HG02970 (cell line): ENCODE measurements around the gene GRIN2A.

ENCODE experiments used
- ATAC-seq: cut with Tn5 transposase; IDR thresholded peaks from one replicate; pipeline ENCODE4 v1.9.1; 2021; ENCODE audit warnings: mild to moderate bottlenecking, moderate library complexity, moderate number of reproducible peaks; ENCODE audit not compliant: unreplicated experiment, low FRiP score

The GRIN2A gene

DNA sequence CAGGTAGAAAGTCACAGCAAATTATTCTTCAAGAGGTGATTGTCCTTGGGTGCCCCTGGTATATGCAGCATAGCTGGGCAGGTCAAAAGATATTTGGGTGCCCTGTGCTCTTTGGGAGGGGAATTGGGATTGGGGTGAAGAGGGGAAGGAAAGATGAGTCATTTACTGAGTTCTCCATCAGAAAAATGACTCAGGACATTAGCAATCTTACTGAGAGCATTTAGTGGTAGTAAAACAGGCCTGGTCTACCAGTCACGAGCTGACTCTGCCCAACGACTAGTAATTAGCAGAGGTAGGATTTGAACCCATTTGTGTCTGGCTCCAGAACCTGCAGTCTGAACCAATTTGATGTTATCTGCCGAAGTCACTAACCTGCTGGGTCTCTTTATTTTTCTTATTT is 6.0 kb upstream of the GRIN2A start:
- ATAC-seq, result no peak

- no peak for ATAC-seq
These were observed 749 bp downstream of the GRIN2A start for GRCh38 chr16:10181196-10182162.

DNA sequence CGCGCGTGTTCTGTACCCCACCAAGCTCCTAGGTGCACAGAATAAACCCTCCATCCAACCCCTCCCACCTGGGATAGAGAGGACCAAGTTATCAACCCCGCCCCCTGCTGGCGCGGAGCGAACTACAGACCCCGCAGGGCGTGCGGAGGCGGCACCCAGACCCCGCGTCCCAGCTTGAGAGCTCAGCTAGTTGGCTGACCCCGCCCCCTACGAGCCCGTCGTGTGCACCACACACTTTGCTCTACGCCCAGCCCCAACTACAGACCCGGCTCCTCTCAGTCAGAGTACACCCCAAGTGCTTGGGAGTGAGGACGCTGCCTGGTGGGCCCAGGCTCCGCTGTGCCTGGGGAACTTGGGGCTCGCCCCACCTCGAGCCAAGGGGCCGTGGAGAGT is 1.5 kb downstream of the GRIN2A start:
- ATAC-seq, result no peak

- no peak for ATAC-seq
These were observed 2.0 kb downstream of the GRIN2A start for GRCh38 chr16:10180042-10180770.

DNA sequence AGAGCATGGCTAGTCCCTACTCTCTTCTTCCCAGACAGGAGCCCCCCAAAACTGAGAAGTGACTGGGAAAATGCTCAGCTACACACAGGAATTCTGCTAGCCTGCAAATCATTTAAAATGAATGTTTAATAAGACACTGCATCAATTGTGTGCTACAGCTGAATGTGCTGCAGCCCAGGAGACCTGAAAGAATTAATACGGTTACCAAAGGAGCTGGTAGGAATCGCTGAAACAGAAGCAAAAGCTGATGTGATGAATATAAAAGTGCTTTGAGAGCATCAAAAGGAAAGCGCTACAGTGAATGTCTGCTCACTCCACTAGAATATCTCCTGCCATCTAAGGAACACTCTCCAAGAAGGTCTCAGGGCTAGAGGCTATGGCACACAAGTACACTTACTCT is 3.7 kb downstream of the GRIN2A start:
- ATAC-seq, result no peak

DNA sequence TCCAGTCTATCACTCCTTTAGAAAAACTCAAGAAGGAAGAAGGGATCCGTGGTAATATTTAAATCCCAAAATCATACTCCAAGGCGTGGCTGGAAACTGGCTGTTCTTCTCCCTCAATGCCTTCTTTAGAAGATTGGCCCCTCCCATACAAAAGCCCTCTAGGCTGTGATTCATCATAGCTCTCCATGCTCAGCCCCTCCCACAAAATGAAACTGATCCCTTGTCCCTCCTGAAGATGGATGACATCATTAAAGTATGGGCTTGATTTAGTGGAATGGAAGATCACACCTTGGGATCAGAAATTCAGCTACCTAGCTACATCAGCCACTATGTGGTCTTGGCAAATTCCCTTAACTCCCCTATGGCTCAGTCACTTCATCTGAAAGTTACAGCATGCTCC is 4.1 kb downstream of the GRIN2A start:
- no peak for ATAC-seq

DNA sequence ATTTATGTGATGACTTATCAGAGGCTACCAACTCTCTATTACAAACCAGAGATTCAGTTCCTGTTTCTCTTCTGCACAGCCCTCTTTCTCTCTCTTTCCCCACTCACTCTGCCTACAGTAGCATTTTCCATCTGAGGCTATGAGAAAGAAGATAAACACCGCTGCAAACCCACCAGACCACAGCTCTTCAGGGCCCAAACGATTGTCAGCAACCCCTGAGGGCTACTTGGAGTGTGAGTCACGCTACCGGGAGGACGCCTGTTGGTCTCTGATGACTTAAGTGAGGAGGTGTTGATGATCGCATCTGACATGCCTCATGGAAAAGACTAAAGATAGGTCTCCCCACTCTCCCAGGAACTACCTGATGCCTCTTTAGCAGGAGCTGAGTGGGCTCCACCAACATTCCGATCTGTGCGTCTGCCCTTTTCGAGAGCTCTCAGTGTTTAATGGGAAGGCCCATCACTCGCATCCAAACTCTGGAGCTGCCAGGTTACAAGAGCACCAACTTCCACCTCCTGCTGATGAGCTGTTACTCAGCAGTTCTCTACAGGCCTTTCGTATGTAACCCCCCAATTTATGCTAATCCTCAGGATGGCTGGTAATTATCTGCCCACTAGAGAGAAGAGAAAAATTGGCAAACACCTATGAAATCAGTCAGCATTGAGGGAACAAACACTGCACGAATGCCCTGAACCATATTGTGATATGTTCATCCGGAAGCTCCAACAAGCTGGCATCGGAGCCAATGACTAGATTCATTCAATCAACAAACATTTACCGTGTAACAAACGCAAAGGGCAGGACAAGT is 9.2 kb downstream of the GRIN2A start:
- no peak for ATAC-seq

DNA sequence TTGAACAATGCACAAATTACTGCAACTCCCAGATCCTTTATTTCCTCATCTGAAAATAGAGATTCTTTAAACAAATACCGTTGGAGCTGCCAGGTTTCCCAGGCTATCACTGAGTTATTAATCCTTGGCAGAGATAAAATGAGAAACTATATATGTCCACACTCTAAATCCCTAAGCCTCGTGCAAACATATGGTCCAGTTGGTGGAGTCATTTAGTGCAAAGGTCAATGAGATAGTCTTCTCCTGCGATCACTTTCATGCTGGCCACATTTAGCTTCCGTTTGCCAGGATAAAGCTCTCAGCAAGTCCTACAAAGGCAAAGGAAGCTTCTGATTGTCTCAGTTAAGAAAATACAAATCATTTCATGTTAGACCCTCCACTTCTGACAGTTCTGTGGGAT is 11.0 kb downstream of the GRIN2A start:
- ATAC-seq, result no peak

DNA sequence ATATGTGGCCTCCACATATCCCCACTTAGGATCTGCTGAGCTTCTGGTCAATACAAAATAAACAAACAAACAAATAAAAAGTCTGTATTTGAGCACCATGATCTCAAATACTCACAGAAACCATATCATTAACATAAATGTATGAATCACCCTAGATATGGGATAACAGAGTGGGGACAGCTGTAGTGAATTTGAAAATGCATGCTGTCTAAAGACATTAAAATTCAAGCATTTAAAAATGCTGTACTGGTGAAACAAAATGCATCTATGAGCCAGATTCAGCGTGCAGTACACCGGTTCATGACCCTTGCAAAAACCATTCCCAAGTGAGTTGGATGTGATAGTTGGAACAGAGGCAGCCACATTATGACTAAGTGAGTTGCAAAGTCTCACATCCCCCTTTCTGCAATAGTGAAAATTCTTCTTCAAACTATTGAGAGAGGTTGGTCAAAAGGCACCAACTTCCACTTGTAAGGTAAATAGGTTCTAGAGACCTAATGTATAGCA is 12.3 kb downstream of the GRIN2A start:
- no peak for ATAC-seq

GRCh38 chr16:10169031-10169430 is 13.2 kb downstream of the GRIN2A start:
- ATAC-seq, result no peak

GRCh38 chr16:10168258-10168657 is 14.0 kb downstream of the GRIN2A start:
- no peak for ATAC-seq

DNA sequence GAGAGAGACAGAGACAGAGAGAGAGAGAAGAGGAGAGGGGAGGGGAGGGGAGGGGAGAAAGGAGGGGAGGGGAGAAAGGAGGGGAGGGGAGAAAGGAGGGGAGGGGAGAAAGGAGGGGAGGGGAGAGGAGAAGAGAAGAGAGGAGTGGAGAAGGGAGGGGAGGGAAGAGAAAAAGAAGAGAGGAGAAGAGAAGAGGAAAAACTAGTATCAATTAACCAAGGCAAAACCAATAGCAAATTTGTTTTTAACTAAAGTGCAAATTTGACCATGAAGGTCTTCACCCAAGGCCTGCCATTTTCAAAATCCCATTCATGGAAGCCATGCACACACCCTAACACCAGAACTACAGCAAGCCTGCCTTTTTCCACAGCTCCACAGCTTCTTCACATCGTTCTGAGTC is 16.6 kb downstream of the GRIN2A start:
- ATAC-seq, result no peak

GRCh38 chr16:10162981-10163380 is 19.2 kb downstream of the GRIN2A start:
- ATAC-seq, result no peak

GRCh38 chr16:10156099-10156498 is 26.1 kb downstream of the GRIN2A start:
- no peak for ATAC-seq

DNA sequence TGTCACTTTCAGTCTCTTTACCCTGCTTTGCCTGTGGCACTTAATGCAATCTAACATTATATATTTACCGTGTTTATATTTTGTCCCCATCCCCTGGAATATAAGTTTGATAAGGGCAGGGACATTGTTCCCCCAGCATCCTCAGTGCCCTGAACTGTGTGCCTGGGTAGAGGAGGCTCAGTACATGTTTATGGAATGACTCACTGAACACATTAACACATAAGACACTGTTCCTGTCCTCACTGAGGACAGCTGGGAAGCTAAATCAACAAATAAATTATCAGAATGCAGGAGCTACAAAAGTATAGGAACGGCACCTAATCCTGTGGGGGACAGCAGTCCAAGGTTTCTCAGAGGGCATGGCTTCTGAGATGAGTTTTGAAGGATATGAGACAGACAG is 27.8 kb downstream of the GRIN2A start:
- no peak for ATAC-seq

GRCh38 chr16:10153985-10154384 is 28.2 kb downstream of the GRIN2A start:
- ATAC-seq, result no peak

DNA sequence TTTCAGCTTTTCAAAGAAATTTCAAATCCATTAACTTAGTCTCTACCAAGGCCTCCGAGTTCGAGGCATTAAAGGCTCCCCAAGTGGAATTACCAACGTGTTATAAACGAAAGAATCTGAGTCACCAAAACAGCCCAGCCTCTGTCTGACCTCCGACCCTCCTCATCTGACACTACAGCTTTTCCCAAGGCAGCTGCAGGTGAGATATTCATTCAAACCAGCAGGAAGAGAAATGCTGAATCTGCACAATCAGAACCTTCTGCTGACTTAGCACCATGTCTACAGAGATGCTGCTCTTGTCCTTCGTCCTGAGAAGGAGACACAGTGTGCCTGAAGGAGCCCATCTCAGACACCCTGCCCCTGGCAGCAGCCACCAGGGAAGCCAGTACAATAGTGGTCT is 30.5 kb downstream of the GRIN2A start:
- no peak for ATAC-seq

DNA sequence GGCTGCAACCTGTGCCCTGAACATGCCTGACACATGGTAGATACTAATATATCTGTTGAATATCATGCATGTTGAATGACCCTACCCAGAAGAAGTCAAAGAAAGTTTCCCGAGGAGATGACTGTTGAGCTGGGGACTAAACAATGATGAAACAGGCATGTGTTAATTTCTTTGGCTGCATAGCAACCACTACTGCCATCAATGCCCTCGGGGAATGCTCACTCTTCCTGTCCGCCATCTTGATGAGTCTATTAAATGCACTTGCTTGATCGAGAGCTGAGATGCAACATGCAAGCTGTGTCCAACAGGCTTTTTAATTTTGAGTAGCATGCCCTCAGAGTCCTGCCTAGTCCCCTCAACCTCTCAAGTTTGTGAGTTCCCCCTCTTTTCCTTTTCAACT is 31.3 kb downstream of the GRIN2A start:
- no peak for ATAC-seq

DNA sequence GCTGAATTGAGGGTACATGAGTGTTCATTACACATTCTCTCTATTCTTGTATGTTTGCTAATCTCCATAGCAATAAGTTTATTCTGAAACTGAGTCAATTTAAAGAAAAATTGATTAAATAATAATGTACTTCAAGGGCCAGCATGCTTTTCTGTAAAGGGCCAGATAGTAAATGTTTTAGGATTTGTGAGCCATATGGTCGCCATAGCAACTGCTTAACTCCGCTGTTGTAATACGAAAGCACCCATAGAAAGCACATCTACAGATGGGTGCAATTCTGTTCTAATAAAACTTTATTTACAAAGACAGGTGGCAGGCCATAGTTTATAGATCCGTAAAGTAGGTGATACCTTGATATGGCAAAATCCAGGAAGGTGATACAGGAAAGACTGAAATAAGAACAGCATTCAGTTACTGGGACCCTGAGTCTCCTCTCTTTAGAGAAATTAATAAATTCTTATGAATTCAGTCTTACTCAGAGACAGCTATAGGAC is 36.6 kb downstream of the GRIN2A start:
- no peak for ATAC-seq

- ATAC-seq, result no peak
These were observed 40.6 kb downstream of the GRIN2A start for GRCh38 chr16:10141671-10142070.

DNA sequence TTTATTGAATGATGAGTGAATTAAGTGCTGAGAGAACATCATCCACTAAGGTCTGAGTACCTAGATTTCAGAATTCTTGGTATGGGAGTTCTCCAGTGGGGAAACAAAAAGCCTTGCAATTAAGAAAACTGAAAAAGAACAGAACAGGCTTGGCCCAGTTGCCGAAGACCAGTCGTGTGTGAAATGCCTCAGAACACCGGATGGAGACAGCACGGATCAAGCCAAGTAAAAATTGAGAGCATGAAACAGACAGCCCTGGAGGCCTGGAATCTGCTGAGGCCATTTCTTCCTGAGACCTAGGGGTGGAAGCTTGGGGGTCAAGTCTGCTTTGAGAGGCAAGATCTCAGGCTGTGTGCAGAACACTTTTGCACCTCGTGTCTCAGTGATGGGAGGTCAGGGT is 43.3 kb downstream of the GRIN2A start:
- ATAC-seq, result no peak
